HepG2 (cell line): ENCODE data around the gene ENC1. TPM values are rescaled to one million over a fixed set of nuclear protein-coding genes. Genes with fewer than 3 reads are reported as not detected.

Experiments
- ATM ChIP-seq: fragments of 450-650 bp; IDR thresholded peaks from 2 replicates; pipeline ENCODE4 v1.7.1; 2017; ENCODE audit warnings: mild to moderate bottlenecking, borderline replicate concordance
- CHD2 ChIP-seq: IDR thresholded peaks from 2 replicates; pipeline ENCODE4 v1.6.1; 2011; ENCODE audit warnings: low read depth, low read length, improper control_type of control experiment
- HNRNPH1 ChIP-seq: fragments of 200-400 bp; formaldehyde crosslinking; optimal IDR thresholded peaks from 2 replicates; pipeline ENCODE3; 2017; ENCODE audit warnings: mild to moderate bottlenecking, low read depth, low read length
- JARID2 ChIP-seq: sonication (generic); formaldehyde crosslinking; IDR thresholded peaks from 2 replicates; pipeline ENCODE4 v1.8.1; 2023; ENCODE audit warnings: missing genetic modification reagents, inconsistent platforms; ENCODE audit not compliant: insufficient replicate concordance
- SETDB1 ChIP-seq: sonication (generic); formaldehyde crosslinking; IDR thresholded peaks from 2 replicates; pipeline ENCODE4 v1.5.1; 2020; ENCODE audit warnings: missing genetic modification reagents, mild to moderate bottlenecking, borderline replicate concordance
- SRSF1 ChIP-seq: fragments of 200-400 bp; formaldehyde crosslinking; optimal IDR thresholded peaks from 2 replicates; pipeline ENCODE3; 2017; ENCODE audit warnings: mild to moderate bottlenecking, low read depth, low read length, moderate library complexity
- STAT6 ChIP-seq: sonication (generic); formaldehyde crosslinking; IDR thresholded peaks from 2 replicates; pipeline ENCODE4 v1.4.0; 2020; ENCODE audit warnings: missing genetic modification reagents, mild to moderate bottlenecking, borderline replicate concordance
- TCF7 ChIP-seq: sonication (generic); IDR thresholded peaks from 2 replicates; pipeline ENCODE4 v1.6.1; 2016; ENCODE audit warnings: antibody characterized with exemption, low read depth
- ZBTB46 ChIP-seq: sonication (generic); formaldehyde crosslinking; IDR thresholded peaks from 2 replicates; pipeline ENCODE4 v1.4.0; 2020; ENCODE audit warnings: mild to moderate bottlenecking, missing genetic modification reagents, borderline replicate concordance
- ZBTB7B ChIP-seq: sonication (generic); formaldehyde crosslinking; IDR thresholded peaks from 2 replicates; pipeline ENCODE4 v1.4.0; 2020; ENCODE audit warnings: missing genetic modification reagents
- ZNF20 ChIP-seq: sonication (generic); formaldehyde crosslinking; IDR thresholded peaks from 2 replicates; pipeline ENCODE4 v1.4.0; 2020; ENCODE audit warnings: mild to moderate bottlenecking, moderate library complexity, missing genetic modification reagents
- ZNF205 ChIP-seq: IDR thresholded peaks from 2 replicates; pipeline ENCODE4 v1.6.1; 2018; ENCODE audit warnings: missing biosample characterization, missing genetic modification reagents
- ZNF432 ChIP-seq: sonication (generic); formaldehyde crosslinking; IDR thresholded peaks from 2 replicates; pipeline ENCODE4 v1.5.0; 2020; ENCODE audit warnings: missing genetic modification reagents, mild to moderate bottlenecking, borderline replicate concordance
- ZNF557 ChIP-seq: sonication (generic); formaldehyde crosslinking; IDR thresholded peaks from 2 replicates; pipeline ENCODE4 v1.4.0; 2020; ENCODE audit warnings: missing genetic modification reagents
- ZNF615 ChIP-seq: sonication (generic); formaldehyde crosslinking; IDR thresholded peaks from 2 replicates; pipeline ENCODE4 v1.5.0; 2020; ENCODE audit warnings: mild to moderate bottlenecking, missing genetic modification reagents, borderline replicate concordance
- ZNF747 ChIP-seq: sonication (generic); formaldehyde crosslinking; IDR thresholded peaks from 2 replicates; pipeline ENCODE4 v1.8.1; 2023; ENCODE audit warnings: missing genetic modification reagents, mild to moderate bottlenecking, borderline replicate concordance
- ZNF792 ChIP-seq: IDR thresholded peaks from 2 replicates; pipeline ENCODE4 v1.6.1; 2016
- ZSCAN21 ChIP-seq: sonication (generic); formaldehyde crosslinking; IDR thresholded peaks from 2 replicates; pipeline ENCODE4 v1.8.0; 2022; ENCODE audit warnings: mild to moderate bottlenecking, missing genetic modification reagents, moderate library complexity, borderline replicate concordance
- polyA plus RNA-seq, 8 experiments: library from polyadenylated mRNA; depleted of rRNA in 3 of 8; stranded (reverse) in 7 of 8; unstranded in 1 of 8; fragments of >200 nt; fragmentation: Illumina TruSeq in 4 of 8; extraction: Trizol in 4 of 8; gene quantifications; 2 replicates each; pipeline versions ENCODE4 v1.2.1 to v1.2.3, GENCODE V29; 2011 to 2016; ENCODE audit warnings: low read depth in 4 of 8, missing spikeins in 1 of 8, mixed read lengths in 1 of 8; ENCODE audit not compliant: insufficient read depth in 1 of 8
- total RNA-seq, 5 experiments: library from RNA; depleted of rRNA; stranded (reverse); fragments of >200 nt; fragmentation: Illumina TruSeq; extraction: Trizol; gene quantifications; 2 replicates each; pipeline ENCODE4 v1.2.3, GENCODE V29; 2016; ENCODE audit warnings: low read depth in 1 of 5
- TF ChIP-seq, protein P1 (sequence below): sonication (generic); formaldehyde crosslinking; IDR thresholded peaks from 2 replicates; pipeline ENCODE4 v1.4.0; 2020; ENCODE audit warnings: missing genetic modification reagents
- TF ChIP-seq, protein P2 (sequence below): sonication (generic); formaldehyde crosslinking; conservative IDR thresholded peaks from 2 replicates; pipeline ENCODE4 v1.4.0; 2020; ENCODE audit warnings: missing genetic modification reagents

The ENC1 gene
- total and polyA plus RNA-seq, 2 of the 13 experiments (the other 11 are each of a cell fraction or from before 2014, with no cell fraction given), result 63.8 to 64.4 TPM

DNA sequence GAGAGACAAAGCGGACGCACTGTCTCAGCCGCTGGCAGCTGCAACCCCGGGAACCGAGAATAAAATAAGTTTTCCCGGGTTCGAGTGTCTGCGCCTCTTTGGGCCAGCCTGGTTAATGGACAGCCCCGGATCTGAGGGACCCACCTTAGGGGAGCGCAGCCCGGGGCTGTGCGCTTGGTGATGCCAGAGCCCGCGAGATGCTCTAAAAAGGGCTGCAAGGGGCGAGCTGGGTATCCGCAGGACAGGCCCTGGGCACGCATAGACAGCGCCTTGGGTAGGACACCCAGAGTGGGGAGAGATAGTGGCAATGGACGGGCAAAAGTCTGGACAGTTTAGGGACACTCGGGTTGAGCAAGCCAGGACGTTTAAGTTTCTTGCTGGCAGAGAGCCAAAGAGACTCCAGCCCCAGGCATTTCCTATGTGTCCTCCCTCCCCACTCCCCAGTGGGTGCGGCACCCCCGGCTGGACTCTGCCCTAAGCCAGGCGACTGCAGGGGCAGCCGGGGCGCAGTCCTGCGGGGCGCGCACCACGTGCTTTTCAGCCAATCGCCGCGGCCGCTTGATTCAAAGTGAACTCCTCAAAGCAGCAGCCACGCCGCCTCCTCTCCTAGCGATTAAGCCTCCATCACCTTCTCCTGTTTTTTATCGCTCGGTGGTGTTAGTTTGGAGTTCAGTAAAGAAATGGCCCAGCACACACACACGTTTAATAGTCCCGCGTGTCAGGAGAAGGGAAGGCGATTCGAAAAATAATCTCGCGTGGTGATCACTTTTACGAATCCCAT, 616 bp upstream of the ENC1 start (continued):
- TF ChIP-seq, protein P1, sequence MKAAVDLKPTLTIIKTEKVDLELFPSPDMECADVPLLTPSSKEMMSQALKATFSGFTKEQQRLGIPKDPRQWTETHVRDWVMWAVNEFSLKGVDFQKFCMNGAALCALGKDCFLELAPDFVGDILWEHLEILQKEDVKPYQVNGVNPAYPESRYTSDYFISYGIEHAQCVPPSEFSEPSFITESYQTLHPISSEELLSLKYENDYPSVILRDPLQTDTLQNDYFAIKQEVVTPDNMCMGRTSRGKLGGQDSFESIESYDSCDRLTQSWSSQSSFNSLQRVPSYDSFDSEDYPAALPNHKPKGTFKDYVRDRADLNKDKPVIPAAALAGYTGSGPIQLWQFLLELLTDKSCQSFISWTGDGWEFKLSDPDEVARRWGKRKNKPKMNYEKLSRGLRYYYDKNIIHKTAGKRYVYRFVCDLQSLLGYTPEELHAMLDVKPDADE (CRISPR knock-in tag), result no peak; the same call in 1 of the 2 replicates
- TF ChIP-seq STAT6 (CRISPR knock-in tag), result 0 out of 2 replicates have a peak, but pooled peaks have one; percentile 26
- peak; percentile 50; the same call in 1 of the 2 replicates for TF ChIP-seq CHD2
- no peak for TF ChIP-seq ZNF792 (CRISPR knock-in tag)
- TF ChIP-seq SRSF1, result peak; percentile 84
- TF ChIP-seq ATM, result no peak
- no peak for TF ChIP-seq SETDB1
- no peak for TF ChIP-seq ZNF205 (CRISPR knock-in tag)
- peak; percentile 85 for TF ChIP-seq HNRNPH1
- no peak for TF ChIP-seq ZNF432
- no peak for TF ChIP-seq ZSCAN21 (CRISPR knock-in tag)
- TF ChIP-seq ZNF557 (CRISPR knock-in tag), result 0 out of 2 replicates have a peak, but pooled peaks have one; percentile 10
- TF ChIP-seq ZNF615 (CRISPR knock-in tag), result peak; percentile 76; the same call in 1 of the 2 replicates
- 0 out of 2 replicates have a peak, but pooled peaks have one; percentile 30 for TF ChIP-seq TCF7
- TF ChIP-seq, protein P2, sequence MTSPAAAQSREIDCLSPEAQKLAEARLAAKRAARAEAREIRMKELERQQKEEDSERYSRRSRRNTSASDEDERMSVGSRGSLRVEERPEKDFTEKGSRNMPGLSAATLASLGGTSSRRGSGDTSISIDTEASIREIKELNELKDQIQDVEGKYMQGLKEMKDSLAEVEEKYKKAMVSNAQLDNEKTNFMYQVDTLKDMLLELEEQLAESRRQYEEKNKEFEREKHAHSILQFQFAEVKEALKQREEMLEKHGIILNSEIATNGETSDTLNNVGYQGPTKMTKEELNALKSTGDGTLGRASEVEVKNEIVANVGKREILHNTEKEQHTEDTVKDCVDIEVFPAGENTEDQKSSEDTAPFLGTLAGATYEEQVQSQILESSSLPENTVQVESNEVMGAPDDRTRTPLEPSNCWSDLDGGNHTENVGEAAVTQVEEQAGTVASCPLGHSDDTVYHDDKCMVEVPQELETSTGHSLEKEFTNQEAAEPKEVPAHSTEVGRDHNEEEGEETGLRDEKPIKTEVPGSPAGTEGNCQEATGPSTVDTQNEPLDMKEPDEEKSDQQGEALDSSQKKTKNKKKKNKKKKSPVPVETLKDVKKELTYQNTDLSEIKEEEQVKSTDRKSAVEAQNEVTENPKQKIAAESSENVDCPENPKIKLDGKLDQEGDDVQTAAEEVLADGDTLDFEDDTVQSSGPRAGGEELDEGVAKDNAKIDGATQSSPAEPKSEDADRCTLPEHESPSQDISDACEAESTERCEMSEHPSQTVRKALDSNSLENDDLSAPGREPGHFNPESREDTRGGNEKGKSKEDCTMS (CRISPR knock-in tag), result 0 out of 2 replicates have a peak, but pooled peaks have one; percentile 25
- TF ChIP-seq JARID2 (CRISPR knock-in tag), result no peak
- no peak for TF ChIP-seq ZNF20 (CRISPR knock-in tag)
- TF ChIP-seq ZBTB7B, result peak; percentile 58; the same call in 1 of the 2 replicates
- no peak; the same call in 1 of the 2 replicates for TF ChIP-seq ZNF747 (CRISPR knock-in tag)
- TF ChIP-seq ZBTB46 (CRISPR knock-in tag), result no peak
